ENCODE results near the gene RARG.

The RARG gene

GRCh38 chr12:53255996-53256395, 24.0 kb upstream of the RARG start:
- DNase-seq (ENCODE audit: low read depth): no peak
- no peak for TF ChIP-seq CTCF (conservative IDR thresholded peaks at IDR 0.05; ENCODE audit: low read depth, low read length)
- H3K4me3 ChIP-seq (ENCODE audit: low read length): no peak overlapping the region

GRCh38 chr12:53254816-53255545, 23.0 kb upstream of the RARG start:
- no peak for TF ChIP-seq CTCF (conservative IDR thresholded peaks at IDR 0.05; ENCODE audit: low read depth, low read length)
- no peak for DNase-seq (ENCODE audit: low read depth)
- H3K4me3 ChIP-seq (ENCODE audit: low read length): no peak overlapping the region

GRCh38 chr12:53253298-53253697, 21.3 kb upstream of the RARG start:
- peak overlapping the region; percentile 83 for H3K4me3 ChIP-seq (ENCODE audit: low read length)
- no peak for TF ChIP-seq CTCF (conservative IDR thresholded peaks at IDR 0.05; ENCODE audit: low read depth, low read length)
- DNase-seq (ENCODE audit: low read depth): no peak

GRCh38 chr12:53252349-53252916, 20.4 kb upstream of the RARG start:
- no peak for DNase-seq (ENCODE audit: low read depth)
- TF ChIP-seq CTCF (conservative IDR thresholded peaks at IDR 0.05; ENCODE audit: low read depth, low read length): no peak

GRCh38 chr12:53251477-53252348, 19.7 kb upstream of the RARG start:
- no peak for DNase-seq (ENCODE audit: low read depth)
- peak overlapping the region; percentile 83 for H3K4me3 ChIP-seq (ENCODE audit: low read length)
- TF ChIP-seq CTCF (conservative IDR thresholded peaks at IDR 0.05; ENCODE audit: low read depth, low read length): peak; percentile 57

More at GRCh38 chr12:53252349-53252916, 20.4 kb upstream of the RARG start:
- peak overlapping the region; percentile 83 for H3K4me3 ChIP-seq (ENCODE audit: low read length)

GRCh38 chr12:53245286-53245685, 13.3 kb upstream of the RARG start:
- H3K4me3 ChIP-seq (ENCODE audit: low read length): no peak overlapping the region
- no peak for TF ChIP-seq CTCF (conservative IDR thresholded peaks at IDR 0.05; ENCODE audit: low read depth, low read length)
- no peak for DNase-seq (ENCODE audit: low read depth)

Measured in retinal pigment epithelial cell (primary cell).